Stimulated activated CD8-positive, alpha-beta memory T cell treated with anti-CD3 and anti-CD28 coated beads, Interleukin-7, amount 100 ng/mL, for 4 hours (primary cell): Measurements from ENCODE around the gene GLCE.
A peak's percentile ranks its signal among the peaks of the same experiment; 100 is the strongest.

Experiments used
- DNase-seq, 2 donors: peaks; one replicate each; pipeline ENCODE4 v3.0.0-alpha.2; 2020; ENCODE audit warnings: low read depth in 2 of 2

The GLCE gene

GRCh38 chr15:69160141-69160993 lies at the start of gene GLCE:
TSS of gene GLCE (plus strand) at chr15:69160635. CDS start at chr15:69255807, 95,172 bp downstream.
- DNase-seq, result peak; percentile 81 to 88

- no peak for DNase-seq
Measured at GRCh38 chr15:69114331-69114928, 46.0 kb upstream of the GLCE start.

DNA sequence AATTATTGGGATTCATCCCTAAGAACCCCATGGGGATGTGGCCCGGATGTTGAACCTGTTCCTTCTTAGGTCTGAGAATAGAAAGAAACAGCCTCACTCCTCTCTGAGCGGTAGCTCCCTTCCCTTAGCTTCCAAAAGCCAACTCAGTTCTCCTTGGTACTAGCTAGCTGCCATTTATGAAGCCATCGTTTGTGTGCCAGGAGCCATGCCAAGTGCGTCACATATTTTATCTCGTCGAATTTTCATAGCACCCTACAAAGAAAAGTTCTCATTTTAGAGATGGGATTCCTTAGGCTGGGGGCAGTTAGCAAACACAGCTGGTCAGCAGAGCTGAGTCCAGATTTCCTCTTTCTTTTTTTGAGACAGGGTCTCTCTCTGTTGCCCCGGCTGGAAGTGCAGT lies 45.4 kb upstream of the GLCE start:
- no peak for DNase-seq

GRCh38 chr15:69116391-69116790 lies 44.0 kb upstream of the GLCE start:
- DNase-seq, result no peak

DNA sequence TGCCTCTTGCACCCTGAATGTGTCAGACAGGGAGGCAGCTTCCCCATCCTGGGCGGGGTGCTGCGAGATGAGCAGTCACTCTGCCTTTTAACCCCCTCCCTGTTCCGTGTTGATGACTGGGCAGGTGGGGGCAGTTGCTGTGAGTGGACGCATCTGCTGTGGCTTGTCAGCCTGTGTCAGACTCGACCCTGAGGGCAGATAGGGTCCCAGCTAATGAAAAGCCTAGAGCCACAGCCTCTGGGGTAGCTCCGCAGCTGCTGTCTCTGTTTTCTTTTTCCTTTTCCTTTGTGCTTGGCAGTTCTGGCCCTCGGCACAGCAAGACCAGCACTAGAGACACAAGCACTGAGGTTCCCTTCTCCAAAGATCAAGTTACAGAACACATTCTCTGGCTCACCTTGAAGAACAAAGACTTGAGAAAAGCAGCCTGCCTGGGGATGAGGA lies 43.0 kb upstream of the GLCE start:
- no peak for DNase-seq

- DNase-seq, result no peak
Measured at GRCh38 chr15:69118089-69118488, 42.3 kb upstream of the GLCE start.

DNA sequence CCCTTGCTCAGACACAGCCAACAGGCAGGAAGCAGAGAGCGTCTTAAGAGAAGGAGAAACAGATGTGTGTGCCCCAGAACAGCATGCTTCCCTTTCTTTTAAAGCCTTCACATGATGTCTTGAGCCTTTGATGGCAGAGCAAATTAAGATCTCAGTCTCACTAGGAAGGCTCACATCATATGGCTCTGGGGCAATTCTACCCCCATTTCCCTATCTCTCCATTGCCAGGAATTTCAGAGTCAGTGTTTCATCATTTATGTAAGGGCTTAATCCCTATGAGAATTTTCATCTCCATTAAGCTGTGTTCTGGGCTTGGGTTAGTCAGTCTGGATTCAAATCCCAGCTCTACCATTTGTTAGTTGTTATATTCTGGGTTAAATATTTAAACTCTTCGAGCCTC lies 41.4 kb upstream of the GLCE start:
- DNase-seq, result no peak

GRCh38 chr15:69119683-69120395 lies 40.6 kb upstream of the GLCE start:
- DNase-seq, result no peak

DNA sequence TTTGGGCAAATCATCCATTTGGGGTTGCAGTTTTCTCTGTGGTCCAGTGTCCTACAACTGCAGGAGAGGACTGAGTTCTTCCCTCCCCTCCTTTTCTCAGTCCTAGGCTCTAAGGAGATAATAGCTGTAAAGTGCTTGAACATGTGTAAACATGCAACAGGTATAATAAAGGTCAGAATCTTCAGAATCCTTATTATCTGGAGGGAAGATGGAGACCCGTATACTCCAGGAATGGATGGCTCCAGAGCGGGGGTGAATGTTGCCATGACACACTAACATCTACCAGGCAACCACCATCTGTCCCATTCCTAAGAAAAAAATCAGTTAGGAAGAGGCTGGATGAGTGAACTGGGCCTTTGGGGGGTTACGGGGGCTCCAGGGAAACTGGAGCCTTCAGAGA lies 39.7 kb upstream of the GLCE start:
- DNase-seq, result no peak

GRCh38 chr15:69121198-69121828 lies 39.1 kb upstream of the GLCE start:
- DNase-seq, result no peak

- DNase-seq, result no peak
Measured at GRCh38 chr15:69125236-69125635, 35.2 kb upstream of the GLCE start.

DNA sequence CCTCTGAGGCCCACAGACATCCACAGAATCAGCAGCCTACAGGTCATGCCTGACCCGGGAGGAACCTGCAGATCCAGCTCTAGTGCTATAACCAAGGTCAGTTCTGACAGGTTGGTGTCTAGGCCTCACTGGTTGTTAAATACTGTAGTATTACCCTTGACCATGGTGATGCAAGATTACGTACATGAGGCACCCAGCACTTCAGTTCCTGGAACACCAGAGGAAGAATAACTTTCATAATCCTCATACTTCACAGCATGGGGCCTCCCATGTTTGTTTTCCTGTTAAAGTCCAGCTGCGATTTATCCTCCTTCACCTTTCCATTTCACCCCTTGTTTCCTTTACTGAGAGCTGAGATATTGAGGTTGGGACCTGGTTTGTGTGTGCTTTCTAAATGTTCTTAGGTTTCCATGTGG lies 34.4 kb upstream of the GLCE start:
- DNase-seq, result no peak

DNA sequence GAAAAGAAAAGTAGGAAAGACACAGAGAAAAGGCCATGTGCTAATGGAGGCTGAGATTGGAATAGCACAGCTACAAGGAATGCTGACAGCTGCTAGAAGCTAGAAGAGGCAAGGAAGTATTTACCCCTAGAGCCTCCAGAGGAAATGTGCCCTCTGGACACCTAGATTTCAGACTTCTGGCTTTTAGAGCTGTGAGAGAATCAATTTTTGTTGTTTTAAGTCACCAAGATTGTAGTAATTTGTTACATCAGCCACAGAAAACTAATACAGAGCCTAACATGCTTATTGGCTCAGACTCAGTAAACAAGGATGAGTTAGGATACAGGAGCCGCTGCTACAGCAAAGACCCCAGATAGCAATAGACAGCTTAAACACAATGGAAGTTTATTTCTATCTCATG lies 33.1 kb upstream of the GLCE start:
- DNase-seq, result no peak

DNA sequence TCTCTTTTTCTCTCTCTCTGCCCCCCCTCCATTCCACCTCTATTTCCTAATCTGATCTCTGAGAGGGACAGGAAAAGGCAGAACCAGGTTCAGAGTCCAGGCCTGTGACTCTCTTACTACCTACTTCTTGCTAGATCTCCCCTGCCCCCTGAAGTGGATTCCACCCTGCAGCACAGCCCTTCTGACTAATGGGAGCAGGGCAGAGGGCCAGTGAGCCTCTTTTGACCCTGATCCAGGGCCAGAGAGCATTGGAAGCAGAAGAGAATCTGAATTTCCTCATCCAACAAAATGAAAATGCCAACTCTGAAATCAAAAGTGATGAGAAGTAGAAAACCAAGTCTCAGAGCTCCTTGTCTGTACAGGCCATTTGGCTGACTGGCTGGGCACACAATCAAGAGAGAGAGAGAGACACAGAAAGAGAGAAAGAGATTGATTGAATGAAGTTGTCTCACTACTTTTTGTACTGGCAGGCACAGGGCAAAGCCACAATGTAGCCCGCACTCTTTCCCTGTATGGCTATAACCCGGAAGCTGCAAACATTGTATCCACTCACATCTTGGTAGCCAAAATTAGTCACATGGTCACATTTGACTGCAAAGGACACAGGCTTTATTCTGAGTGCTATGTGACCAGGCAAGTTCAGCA lies 31.6 kb upstream of the GLCE start:
- no peak for DNase-seq

GRCh38 chr15:69131362-69132220 lies 28.8 kb upstream of the GLCE start:
- no peak for DNase-seq

DNA sequence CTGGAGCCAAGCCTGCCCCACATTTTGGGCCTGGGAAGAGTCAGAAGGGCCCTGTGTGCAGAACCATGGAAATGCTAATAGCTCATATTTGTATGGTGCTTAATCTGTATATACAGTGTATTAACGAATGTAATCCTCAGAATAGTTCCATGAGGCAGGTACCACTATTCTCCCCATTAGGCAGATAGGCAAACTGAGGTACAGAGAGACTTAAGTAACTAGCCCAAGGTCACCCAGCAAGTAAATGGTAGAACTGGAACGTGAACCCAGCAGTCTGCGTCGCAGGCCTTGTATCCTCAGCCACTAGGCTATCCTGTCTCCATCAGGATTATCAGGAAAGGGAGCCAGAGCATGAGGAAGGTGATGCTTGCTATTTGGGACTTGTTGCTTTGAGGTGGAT lies 28.0 kb upstream of the GLCE start:
- no peak for DNase-seq

DNA sequence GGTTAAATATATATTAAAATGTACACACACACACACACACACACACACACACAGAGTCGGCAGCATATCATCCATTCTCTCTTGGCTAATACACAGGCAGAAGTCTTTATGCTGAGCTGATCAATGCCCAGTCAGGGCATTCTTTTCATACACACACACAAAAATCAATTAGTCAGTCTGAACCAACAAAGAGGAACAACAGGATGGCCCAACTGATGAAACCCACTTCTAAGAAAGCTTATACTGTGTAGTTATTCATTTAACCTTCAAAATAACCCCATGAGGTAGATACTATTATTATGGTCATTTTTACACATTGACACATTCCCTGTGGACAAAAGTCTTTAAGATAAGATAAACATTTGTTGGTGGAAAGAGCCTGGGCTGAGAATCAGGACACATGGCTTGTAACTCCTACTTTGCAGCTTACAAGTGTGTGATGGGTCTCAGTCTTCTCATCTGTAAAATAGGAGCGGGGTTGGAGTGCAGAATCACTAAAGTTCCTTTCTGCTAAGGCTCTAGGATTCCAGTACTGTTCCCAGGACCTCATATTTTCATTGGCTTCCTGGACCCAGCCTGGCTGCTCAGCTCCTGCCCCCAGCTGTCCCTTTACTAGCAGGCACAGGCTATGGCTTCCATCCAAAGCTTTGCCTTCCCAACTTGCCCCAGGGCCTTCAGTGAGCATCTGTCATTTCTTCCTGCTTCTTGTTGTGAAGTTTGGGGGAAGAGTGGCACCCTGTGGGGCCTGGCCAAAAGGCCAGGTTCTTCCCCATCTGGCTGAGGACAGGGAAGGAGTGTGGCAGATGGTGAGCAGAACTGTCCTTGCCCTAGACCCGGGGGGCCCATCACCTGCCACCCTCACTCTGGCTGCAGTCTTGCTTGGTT lies 27.2 kb upstream of the GLCE start:
- DNase-seq, result no peak

DNA sequence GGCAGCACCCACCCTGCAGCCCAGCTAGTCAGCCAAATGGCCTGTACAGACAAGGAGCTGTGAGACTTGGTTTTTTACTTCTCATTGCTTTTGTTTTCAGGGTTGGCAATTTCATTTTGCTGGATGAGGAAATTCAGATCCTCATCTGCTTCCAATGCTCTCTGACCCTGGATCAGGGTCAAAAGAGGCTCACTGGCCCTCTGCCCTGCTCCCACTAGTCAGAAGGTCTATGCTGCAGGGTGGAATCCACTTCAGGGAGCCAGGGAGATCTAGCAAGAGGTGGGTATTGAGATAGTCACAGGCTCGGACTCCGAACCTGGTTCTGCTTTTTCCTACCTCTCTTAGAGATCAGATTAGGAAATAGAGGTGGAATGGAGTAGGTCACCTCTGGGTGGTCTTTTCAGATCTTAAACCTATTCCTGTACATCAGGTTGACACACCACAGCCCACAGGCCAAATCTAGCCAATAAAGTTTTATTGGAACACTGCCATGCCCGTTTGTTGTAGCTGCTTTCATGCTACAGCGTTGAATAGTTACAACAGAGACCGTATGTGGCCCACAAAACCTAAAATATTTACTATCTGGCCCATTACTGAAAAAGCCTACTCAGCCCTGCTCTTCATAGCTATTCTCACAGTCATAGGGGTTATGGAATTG lies 26.4 kb upstream of the GLCE start:
- DNase-seq, result no peak

DNA sequence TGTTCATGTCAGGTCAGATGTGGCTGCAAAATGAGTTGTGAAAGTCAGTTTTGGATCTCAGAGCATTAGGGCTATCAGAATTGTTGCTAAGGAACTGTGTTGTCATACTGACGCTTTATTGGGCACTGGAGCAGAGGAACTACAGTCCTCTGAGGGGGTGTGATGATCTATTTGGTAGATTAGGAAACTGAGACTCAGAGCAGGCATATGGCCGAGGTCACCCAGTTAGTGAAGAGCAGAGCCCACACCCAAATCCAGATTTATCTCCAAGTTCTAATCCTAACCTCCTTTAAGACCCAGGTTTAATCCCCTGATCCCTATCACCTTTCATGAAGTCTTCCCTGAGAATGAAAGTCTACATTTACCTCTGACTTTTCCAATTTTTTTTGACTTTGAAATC lies 25.6 kb upstream of the GLCE start:
- no peak for DNase-seq
